ENCODE results near the gene TEP1.
A peak's percentile ranks its signal among the peaks of the same experiment; 100 is the strongest.

TEP1 gene

GRCh38 chr14:20440465-20440864 is 27.2 kb upstream of the TEP1 start:
- no peak for TF ChIP-seq CTCF (conservative IDR thresholded peaks at IDR 0.05; ENCODE audit: low read depth)
- H3K27ac ChIP-seq = no peak overlapping the region
- DNase-seq (ENCODE audit: low spot score) = no peak
- CTCF ChIA-PET = interaction anchor here (0.7 to 1.0 kb wide), 2 partner anchors 25 to 39 kb away, joined by 3 read pairs; no protein-coding TSS in a partner anchor
- POLR2A ChIA-PET (ENCODE audit: low non-redundant PET) = no interaction called here

- no peak for DNase-seq (ENCODE audit: low spot score)
- POLR2A ChIA-PET (ENCODE audit: low non-redundant PET) = no interaction called here
These were observed 25.4 kb upstream of the TEP1 start for GRCh38 chr14:20438664-20439063.

GRCh38 chr14:20436363-20436755 is 23.1 kb upstream of the TEP1 start:
- ChIA-PET CTCF (interaction anchor here (0.6 kb wide), 1 partner anchor 1765 kb away, joined by 3 read pairs; no protein-coding TSS in a partner anchor), POLR2A (ENCODE audit: low non-redundant PET) (no interaction called here)
- DNase-seq (ENCODE audit: low spot score) = peak; percentile 34
- no peak for TF ChIP-seq CTCF (conservative IDR thresholded peaks at IDR 0.05; ENCODE audit: low read depth)
- peak overlapping the region; percentile 74 for H3K27ac ChIP-seq

More at GRCh38 chr14:20438664-20439063, 25.4 kb upstream of the TEP1 start:
- CTCF ChIA-PET = no interaction called here
- no peak for TF ChIP-seq CTCF (conservative IDR thresholded peaks at IDR 0.05; ENCODE audit: low read depth)
- H3K27ac ChIP-seq = no peak overlapping the region

GRCh38 chr14:20435582-20436362 is 22.5 kb upstream of the TEP1 start, which contains the start of gene KLHL33:
TSS of gene KLHL33 (minus strand) at chr14:20436166. CDS start at chr14:20435811, 355 bp downstream.
- ChIA-PET CTCF (interaction anchor here (0.6 kb wide), 1 partner anchor 1765 kb away, joined by 3 read pairs; no protein-coding TSS in a partner anchor), POLR2A (ENCODE audit: low non-redundant PET) (no interaction called here)
- H3K27ac ChIP-seq = peak within 1 kb of the TSS; percentile 74
- TF ChIP-seq CTCF (conservative IDR thresholded peaks at IDR 0.05; ENCODE audit: low read depth) = no peak
- DNase-seq (ENCODE audit: low spot score) = no peak

GRCh38 chr14:20434701-20435581 is 21.6 kb upstream of the TEP1 start:
- H3K27ac ChIP-seq = no peak overlapping the region
- ChIA-PET CTCF (no interaction called here), POLR2A (ENCODE audit: low non-redundant PET) (interaction anchor here (0.6 kb wide), 1 partner anchor 1055 kb away, joined by 6 read pairs; no protein-coding TSS in a partner anchor)
- no peak for TF ChIP-seq CTCF (conservative IDR thresholded peaks at IDR 0.05; ENCODE audit: low read depth)
- no peak for DNase-seq (ENCODE audit: low spot score)
